PC-3 (cell line): ENCODE data around the gene ATP8A2. TPM values are rescaled to one million over a fixed set of nuclear protein-coding genes. Genes with fewer than 3 reads are reported as not detected.
A peak's percentile ranks its signal among the peaks of the same experiment; 100 is the strongest.

Experiments
- ATAC-seq: fragments of 200-7000 bp; cut with Tn5 transposase; 2 replicates; pipeline ENCODE4 v1.9.1; 2020; ENCODE audit warnings: mild to moderate bottlenecking, moderate library complexity
- BruUV-seq: library from RNA; stranded (reverse); fragments of 400-500 nt; replicated peaks from 2 replicates; lab custom pipeline; 2021; lab: Mats Ljungman, UMichigan
- CTCF ChIA-PET: fragments of 300-600 bp; sonication (Branson Sonifier 250); formaldehyde crosslinking; loops from one replicate; lab custom pipeline; 2022; ENCODE audit warnings: antibody characterized with exemption; lab: Charles Lee
- POLR2A ChIA-PET: fragments of 300-600 bp; sonication (Branson Sonifier 250); formaldehyde crosslinking; loops from one replicate; lab custom pipeline; 2022; ENCODE audit warnings: antibody characterized with exemption; ENCODE audit not compliant: unreplicated experiment; lab: Charles Lee
- DNase-seq: peaks from one replicate; pipeline ENCODE4 v3.0.0-alpha.2; 2015
- H2AFZ ChIP-seq: fragments of 300-600 bp; sonication (generic); 2 replicates; pipeline ENCODE4 v1.6.0; 2016; ENCODE audit warnings: antibody characterized with exemption, low read length
- H3F3A ChIP-seq: fragments of 300-600 bp; sonication (generic); one replicate; pipeline ENCODE4 v1.6.0; 2017; ENCODE audit warnings: antibody characterized with exemption, low read length, control low read depth, mild to moderate bottlenecking; ENCODE audit not compliant: unreplicated experiment
- H3K27ac ChIP-seq: fragments of 300-600 bp; sonication (generic); 2 replicates; pipeline ENCODE4 v1.5.1; 2016; ENCODE audit warnings: mild to moderate bottlenecking, low read length
- H3K27me3 ChIP-seq: fragments of 300-600 bp; sonication (generic); 2 replicates; pipeline ENCODE4 v1.6.1; 2016; ENCODE audit warnings: low read length, mixed read lengths
- H3K36me3 ChIP-seq: fragments of 300-600 bp; sonication (generic); 2 replicates; pipeline ENCODE4 v1.6.1; 2016; ENCODE audit warnings: low read depth, mixed run types, low read length, mixed read lengths
- H3K4me1 ChIP-seq: fragments of 300-600 bp; sonication (generic); 2 replicates; pipeline ENCODE4 v1.5.1; 2016; ENCODE audit warnings: low read length; ENCODE audit not compliant: insufficient read depth
- H3K4me2 ChIP-seq: fragments of 300-600 bp; sonication (generic); 2 replicates; pipeline ENCODE4 v1.6.0; 2016; ENCODE audit warnings: low read length
- H3K4me3 ChIP-seq: fragments of 300-600 bp; sonication (generic); 2 replicates; pipeline ENCODE4 v1.5.1; 2016; ENCODE audit warnings: mild to moderate bottlenecking, low read length, mixed read lengths
- H3K79me2 ChIP-seq: fragments of 300-600 bp; sonication (generic); 2 replicates; pipeline ENCODE4 v1.6.1; 2017; ENCODE audit warnings: low read length, mixed read lengths
- H3K9ac ChIP-seq: fragments of 300-600 bp; sonication (generic); 2 replicates; pipeline ENCODE4 v1.6.0; 2016; ENCODE audit warnings: mild to moderate bottlenecking, low read length
- H3K9me2 ChIP-seq: fragments of 300-600 bp; sonication (generic); replicated peaks from 2 replicates; pipeline ENCODE4 v1.6.1; 2016; ENCODE audit warnings: mixed run types, low read length, mixed read lengths
- H3K9me3 ChIP-seq: fragments of 300-600 bp; sonication (generic); 2 replicates; pipeline ENCODE4 v1.6.1; 2016; ENCODE audit warnings: low read length, mixed read lengths
- H4K20me1 ChIP-seq: fragments of 300-600 bp; sonication (generic); 2 replicates; pipeline ENCODE4 v1.6.1; 2016; ENCODE audit warnings: low read length, mixed read lengths
- CTCF ChIP-seq: fragments of 300-600 bp; sonication (generic); conservative IDR thresholded peaks from 2 replicates; pipeline ENCODE4 v1.5.1; 2017; ENCODE audit warnings: antibody characterized with exemption, low read depth, mild to moderate bottlenecking, low read length
- EZH2 ChIP-seq: fragments of 300-600 bp; sonication (generic); IDR thresholded peaks from one replicate; pipeline ENCODE4 v1.6.1; 2017; ENCODE audit warnings: antibody characterized with exemption, mild to moderate bottlenecking, low read length; ENCODE audit not compliant: unreplicated experiment
- EZH2phosphoT487 ChIP-seq: fragments of 300-600 bp; sonication (generic); IDR thresholded peaks from 2 replicates; pipeline ENCODE4 v1.6.1; 2018; ENCODE audit warnings: mild to moderate bottlenecking, antibody characterized with exemption, low read length, borderline replicate concordance
- intact Hi-C: fragments of 100-400 bp; cut with micrococcal nuclease; formaldehyde crosslinking; loops from 2 replicates; pipeline ENCODE4 v1.9.0; 2023
- total RNA-seq: library from RNA; depleted of rRNA; stranded (reverse); fragments of >200 nt; gene quantifications from 2 replicates; pipeline ENCODE4 v1.2.3, GENCODE V29; 2014

Gene ATP8A2
- total RNA-seq, 1 experiment from 2014 or later = 0.04 TPM

DNA sequence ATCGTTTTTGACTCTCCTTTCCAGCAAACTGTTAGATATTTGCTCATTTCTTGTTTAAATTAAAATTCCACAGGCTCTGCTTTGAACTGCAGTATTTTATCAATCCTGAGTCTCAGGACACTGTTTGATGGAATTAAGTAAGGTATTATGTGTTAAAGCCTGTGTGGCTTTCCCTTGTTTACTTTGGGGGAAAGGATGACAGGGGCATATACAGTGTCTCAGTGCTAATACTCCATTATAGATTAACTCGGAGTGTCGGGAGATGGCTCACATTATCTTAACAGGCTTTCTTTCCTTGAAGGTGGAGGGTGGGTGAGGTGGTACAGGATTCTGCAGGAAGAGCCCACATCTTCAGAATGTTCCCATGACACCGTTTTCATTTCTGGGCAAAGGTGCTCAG is 595.4 kb downstream of the ATP8A2 start:
- Histone ChIP-seq H2AFZ (no peak overlapping the region), H3K27me3 (no peaks in the 10 kb centered on the region), H3K27ac (no peak overlapping the region), H3K9me3 (no peaks in the 10 kb centered on the region), H3K4me2 (no peak overlapping the region), H3K79me2 (no peaks in the 10 kb centered on the region), H3K36me3 (no peaks in the 10 kb centered on the region), H4K20me1 (no peaks in the 10 kb centered on the region), H3K9me2 (no peaks in the 10 kb centered on the region), H3K4me1 (peaks cover 44% of the 10 kb centered on the region), H3K9ac (no peak overlapping the region), H3F3A (no peaks in the 10 kb centered on the region), H3K4me3 (no peak overlapping the region)
- DNase-seq = no peak
- CTCF ChIA-PET = no interaction called here
- ATAC-seq = no peak
- TF ChIP-seq EZH2phosphoT487 = no peak
- no peak for TF ChIP-seq EZH2
- TF ChIP-seq CTCF = no peak
- no TSS peak for BruUV-seq
- POLR2A ChIA-PET = no interaction called here
- intact Hi-C loops = no loop called here

GRCh38 chr13:25971047-25971446 is 599.3 kb downstream of the ATP8A2 start:
- H3K27ac ChIP-seq = no peak overlapping the region
- ChIA-PET CTCF (interaction anchor here (0.8 kb wide), 1 partner anchor 84 kb away, joined by 3 read pairs; no protein-coding TSS in a partner anchor), POLR2A (interaction anchor here (0.6 to 0.7 kb wide), 2 partner anchors 312 to 366 kb away, joined by 3 to 6 read pairs; no protein-coding TSS in a partner anchor)
- DNase-seq (no peak), ATAC-seq (no peak)
- no peak overlapping the region for H3K4me3 ChIP-seq
- peaks cover 17% of the 10 kb centered on the region; the same call in 1 of the 2 replicates for H3K4me1 ChIP-seq
- no peak overlapping the region for H2AFZ ChIP-seq
- no peaks in the 10 kb centered on the region for H3K79me2 ChIP-seq
- H3K4me2 ChIP-seq = 0 out of 2 replicates have a peak overlapping the region, but pooled peaks have one; percentile 9
- no TSS peak for BruUV-seq
- H3K36me3 ChIP-seq = no peaks in the 10 kb centered on the region
- H4K20me1 ChIP-seq = no peaks in the 10 kb centered on the region
- H3F3A ChIP-seq = no peaks in the 10 kb centered on the region
- no peaks in the 10 kb centered on the region for H3K27me3 ChIP-seq
- no peaks in the 10 kb centered on the region for H3K9me2 ChIP-seq
- no peak for TF ChIP-seq EZH2phosphoT487
- TF ChIP-seq EZH2 = no peak
- no peak for TF ChIP-seq CTCF
- H3K9ac ChIP-seq = no peak overlapping the region
- intact Hi-C loops = loop anchor here (5.0 kb wide), 1 partner anchor 51 kb away; no protein-coding TSS in a partner anchor
- H3K9me3 ChIP-seq = no peaks in the 10 kb centered on the region
